GM12878 (cell line): ENCODE data around the gene EYA2. TPM values are rescaled to one million over a fixed set of nuclear protein-coding genes. Genes with fewer than 3 reads are reported as not detected.

Experiments used
- ATAC-seq: fragments of 200-7000 bp; cut with Tn5 transposase; 3 replicates; pipeline ENCODE4 v1.9.1; 2020; ENCODE audit warnings: mild to moderate bottlenecking, moderate library complexity
- BruUV-seq: library from RNA; stranded (reverse); fragments of 400-500 nt; replicated peaks from 2 replicates; lab custom pipeline; 2021; lab: Mats Ljungman, UMichigan
- CTCF ChIA-PET: fragments of 300-600 bp; sonication (Branson Sonifier 250); formaldehyde crosslinking; extraction: SDS; loops from one replicate; lab custom pipeline; 2021; ENCODE audit warnings: inconsistent platforms; lab: Yijun Ruan, JAX
- POLR2A ChIA-PET: fragments of 350-600 bp; formaldehyde crosslinking; extraction: SDS; loops from one replicate; lab custom pipeline; 2021; ENCODE audit warnings: inconsistent platforms; lab: Charles Lee
- RAD21 ChIA-PET: fragments of 300-600 bp; sonication (Branson Sonifier 250); formaldehyde crosslinking; loops from one replicate; lab custom pipeline; 2023; ENCODE audit warnings: antibody characterized with exemption; ENCODE audit not compliant: unreplicated experiment; lab: Charles Lee
- SMC1A ChIA-PET: fragments of 300-600 bp; sonication (Branson Sonifier 250); formaldehyde crosslinking; loops from one replicate; lab custom pipeline; 2023; ENCODE audit not compliant: unreplicated experiment, uncharacterized antibody; lab: Charles Lee
- DNase-seq: peaks from one replicate; pipeline ENCODE4 v3.0.0-alpha.2; 2011; ENCODE audit warnings: low read depth, low spot score
- FAIRE-seq: peaks from 3 replicates; lab custom pipeline; 2011; peaks lifted over from hg19 to GRCh38; lab: Jason Lieb, UNC
- H2AFZ ChIP-seq: 2 replicates; pipeline ENCODE4 v1.6.0; 2011; ENCODE audit warnings: low read depth, low read length, control low read depth; ENCODE audit not compliant: control insufficient read depth
- H3K27ac ChIP-seq: 2 replicates; pipeline ENCODE4 v1.5.1; 2011; ENCODE audit warnings: control low read depth; ENCODE audit not compliant: control insufficient read depth, insufficient read depth
- H3K27me3 ChIP-seq, 2 experiments: replicated peaks in 1 of 2; 2 replicates each; pipeline versions ENCODE4 v1.6.0 to v1.6.1; 2011; ENCODE audit warnings: low read length in 1 of 2; ENCODE audit not compliant: control insufficient read depth in 2 of 2, insufficient read depth in 2 of 2
- H3K36me3 ChIP-seq, 2 experiments: 2 replicates each; pipeline ENCODE4 v1.5.1; 2011; ENCODE audit warnings: low read length in 1 of 2; ENCODE audit not compliant: control insufficient read depth in 2 of 2, insufficient read depth in 2 of 2
- H3K4me1 ChIP-seq: 2 replicates; pipeline ENCODE4 v1.6.1; 2011; ENCODE audit warnings: mild to moderate bottlenecking, low read length, moderate library complexity, mixed read lengths; ENCODE audit not compliant: control insufficient read depth, insufficient read depth
- H3K4me2 ChIP-seq: 2 replicates; pipeline ENCODE4 v1.6.0; 2011; ENCODE audit warnings: control low read depth; ENCODE audit not compliant: control insufficient read depth, insufficient read depth
- H3K4me3 ChIP-seq: fragments of 200-600 bp; sonication (generic); 2 replicates; pipeline ENCODE4 v1.5.1; 2016
- H3K79me2 ChIP-seq: 2 replicates; pipeline ENCODE4 v1.6.0; 2011; ENCODE audit warnings: low read length; ENCODE audit not compliant: control insufficient read depth, insufficient read depth
- H3K9ac ChIP-seq: 2 replicates; pipeline ENCODE4 v1.8.0; 2011; ENCODE audit warnings: low read length, control low read depth, mixed read lengths; ENCODE audit not compliant: control insufficient read depth, insufficient read depth
- H3K9me3 ChIP-seq: replicated peaks from 3 replicates; pipeline ENCODE4 v1.5.1; 2011; ENCODE audit warnings: mild to moderate bottlenecking, low read length; ENCODE audit not compliant: control insufficient read depth, insufficient read depth
- H4K20me1 ChIP-seq: 2 replicates; pipeline ENCODE4 v1.6.0; 2011; ENCODE audit not compliant: control insufficient read depth, insufficient read depth
- ATF3 ChIP-seq: IDR thresholded peaks from 2 replicates; pipeline ENCODE4 v1.6.1; 2011; ENCODE audit warnings: low read depth, mild to moderate bottlenecking, low read length, moderate library complexity, borderline replicate concordance; ENCODE audit errors: extremely low read depth
- ATF7 ChIP-seq: fragments of 450-650 bp; IDR thresholded peaks from 2 replicates; pipeline ENCODE4 v1.6.1; 2016; ENCODE audit warnings: low read depth, mild to moderate bottlenecking
- BRCA1 ChIP-seq: IDR thresholded peaks from 2 replicates; pipeline ENCODE4 v1.6.1; 2011; ENCODE audit warnings: low read depth, low read length, improper control_type of control experiment
- CHD2 ChIP-seq: IDR thresholded peaks from 2 replicates; pipeline ENCODE4 v1.6.1; 2011; ENCODE audit warnings: low read depth, low read length, improper control_type of control experiment, borderline replicate concordance
- GABPA ChIP-seq: IDR thresholded peaks from 2 replicates; pipeline ENCODE4 v1.6.1; 2014; ENCODE audit warnings: antibody characterized with exemption, low read depth, mild to moderate bottlenecking, inconsistent platforms
- HDGF ChIP-seq: fragments of 450-650 bp; IDR thresholded peaks from 2 replicates; pipeline ENCODE4 v1.6.1; 2016; ENCODE audit warnings: antibody characterized with exemption
- MTA3 ChIP-seq: IDR thresholded peaks from 2 replicates; pipeline ENCODE4 v1.6.1; 2012; ENCODE audit warnings: low read length, inconsistent platforms, borderline replicate concordance
- MYB ChIP-seq: fragments of 150-350 bp; IDR thresholded peaks from 2 replicates; pipeline ENCODE4 v1.6.1; 2014; ENCODE audit warnings: mild to moderate bottlenecking, low read depth, low read length, borderline replicate concordance
- NRF1 ChIP-seq: conservative IDR thresholded peaks from 2 replicates; pipeline ENCODE4 v1.6.1; 2011; ENCODE audit warnings: mild to moderate bottlenecking, low read depth, low read length, improper control_type of control experiment
- STAT1 ChIP-seq: fragments of 450-650 bp; conservative IDR thresholded peaks from 2 replicates; pipeline ENCODE4 v1.6.1; 2014; ENCODE audit warnings: antibody characterized with exemption, mild to moderate bottlenecking
- TBL1XR1 ChIP-seq: IDR thresholded peaks from 2 replicates; pipeline ENCODE4 v1.6.1; 2012; ENCODE audit warnings: low read depth, low read length, improper control_type of control experiment
- TCF3 ChIP-seq: IDR thresholded peaks from 2 replicates; pipeline ENCODE4 v1.6.1; 2012; ENCODE audit warnings: low read depth, mild to moderate bottlenecking, low read length, borderline replicate concordance; ENCODE audit not compliant: insufficient read depth
- WGBS: methylation state at CpG from one replicate; pipeline ENCODE4 v1.1.6; 2016; ENCODE audit warnings: low lambda C conversion rate; ENCODE audit not compliant: insufficient replicate concordance, insufficient coverage; ENCODE audit errors: missing lambda C conversion rate; 5-methylcytosine and 5-hydroxymethylcytosine counted together
- in situ Hi-C: fragments of 300-500 bp; cut with MboI; formaldehyde crosslinking; loops from 9 replicates; pipeline ENCODE4 v1.14.3; 2018; ENCODE audit warnings: mixed read lengths
- intact Hi-C: fragments of 100-400 bp; cut with micrococcal nuclease; formaldehyde crosslinking; loops from one replicate; pipeline ENCODE4 v1.14.2; 2022; ENCODE audit not compliant: unreplicated experiment
- polyA plus RNA-seq, 11 experiments: library from polyadenylated mRNA; depleted of rRNA in 4 of 11; unstranded in 6 of 11; stranded (reverse) in 5 of 11; fragments of >200 nt; fragmentation: Nextera tagmentation in 4 of 11; fragmentation: Illumina TruSeq in 1 of 11; extraction: Ambion mirVana in 4 of 11; extraction: Trizol in 1 of 11; gene quantifications; 1 replicate in 1 of 11; 2 replicates in 10 of 11; pipeline versions ENCODE4 v1.2.1 to v1.2.3, GENCODE V29; 2011 to 2016; ENCODE audit warnings: inconsistent platforms in 2 of 11, missing spikeins in 2 of 11, low read depth in 1 of 11
- total RNA-seq, 4 experiments: library from RNA; depleted of rRNA in 3 of 4; stranded (reverse); fragments of >200 nt in 3 of 4; fragmentation: Illumina TruSeq in 1 of 4; extraction: Trizol in 1 of 4; gene quantifications; 2 replicates each; pipeline versions ENCODE4 v1.2.1 to v1.2.3, GENCODE V29; 2013 to 2021
- TF ChIP-seq, protein P1 (sequence below): IDR thresholded peaks from 2 replicates; pipeline ENCODE4 v1.6.1; 2011; ENCODE audit warnings: low read depth, low read length, improper control_type of control experiment, borderline replicate concordance
- TF ChIP-seq, protein P2 (sequence below): IDR thresholded peaks from 2 replicates; pipeline ENCODE4 v1.6.1; 2012; ENCODE audit warnings: improper control_type of control experiment, low read depth, low read length; ENCODE audit not compliant: insufficient replicate concordance
- TF ChIP-seq, protein P3 (sequence below): fragments of 150-350 bp; IDR thresholded peaks from 2 replicates; pipeline ENCODE4 v1.6.1; 2014; ENCODE audit warnings: mild to moderate bottlenecking, low read depth, low read length

Gene EYA2
- total and polyA plus RNA-seq, 10 of the 15 experiments (the other 5 are each of a cell fraction or from before 2014, with no cell fraction given): 0.20 TPM; not detected in 9

DNA sequence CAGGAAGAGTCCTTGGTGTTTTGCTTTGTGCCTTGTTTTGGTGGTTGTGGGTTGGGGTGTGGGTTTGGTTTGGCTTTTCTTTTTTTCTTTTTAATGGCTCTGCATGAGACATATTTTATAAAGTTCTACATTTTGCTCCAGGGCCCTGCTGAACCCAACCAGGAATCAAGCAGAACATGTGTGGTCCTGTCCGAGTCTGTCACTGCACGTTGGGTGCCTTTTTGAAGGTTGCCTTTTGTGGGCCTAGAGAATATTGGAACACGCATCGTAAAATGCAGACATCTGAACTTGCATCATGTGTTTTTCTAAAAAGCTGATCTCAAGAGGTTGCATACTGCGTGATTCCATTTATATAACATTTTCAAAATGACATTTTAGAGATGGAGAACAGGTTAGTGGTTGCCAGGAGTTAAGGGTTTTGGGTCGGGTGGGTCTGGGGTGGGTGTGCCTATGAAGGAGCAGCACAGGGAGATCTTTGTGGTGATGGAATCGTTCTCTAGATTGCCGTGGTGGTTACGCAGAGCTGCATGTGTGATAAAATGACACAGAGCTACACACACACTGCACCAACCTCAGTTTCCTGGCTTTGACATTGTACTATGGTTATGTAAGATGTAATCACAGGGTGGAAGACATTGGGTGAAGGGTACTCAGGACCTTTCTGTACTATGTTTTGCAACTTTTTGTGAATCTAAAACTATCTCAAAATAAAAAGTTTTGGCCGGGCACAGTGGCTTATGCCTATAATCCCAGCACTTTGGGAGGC is 80.2 kb downstream of the EYA2 start:
- Histone ChIP-seq H3K27me3 (no peaks in the 10 kb centered on the region; a peak in 1 of 4 replicates), H3K36me3 (no peaks in the 10 kb centered on the region), H2AFZ (no peak overlapping the region), H3K27ac (no peak overlapping the region), H3K9me3 (no peaks in the 10 kb centered on the region), H3K4me2 (no peak overlapping the region), H3K9ac (no peak overlapping the region), H3K79me2 (no peaks in the 10 kb centered on the region), H3K4me1 (no peaks in the 10 kb centered on the region), H4K20me1 (no peaks in the 10 kb centered on the region), H3K4me3 (no peak overlapping the region)
- ChIA-PET RAD21 (no interaction called here), CTCF (no interaction called here), SMC1A (interaction anchor here (1.2 kb wide), 1 partner anchor 44 kb away, joined by 3 read pairs; no protein-coding TSS in a partner anchor), POLR2A (no interaction called here)
- ATAC-seq: no peak
- WGBS: 67% methylated on average over 10 of the region's 10 CpGs
- no peak for FAIRE-seq
- in situ Hi-C loops (no loop called here), intact Hi-C loops (loop anchor here (10.0 kb wide), 1 partner anchor 60 kb away; no protein-coding TSS in a partner anchor)
- no peak for TF ChIP-seq STAT1
- TF ChIP-seq GABPA: no peak
- TF ChIP-seq, protein P1, sequence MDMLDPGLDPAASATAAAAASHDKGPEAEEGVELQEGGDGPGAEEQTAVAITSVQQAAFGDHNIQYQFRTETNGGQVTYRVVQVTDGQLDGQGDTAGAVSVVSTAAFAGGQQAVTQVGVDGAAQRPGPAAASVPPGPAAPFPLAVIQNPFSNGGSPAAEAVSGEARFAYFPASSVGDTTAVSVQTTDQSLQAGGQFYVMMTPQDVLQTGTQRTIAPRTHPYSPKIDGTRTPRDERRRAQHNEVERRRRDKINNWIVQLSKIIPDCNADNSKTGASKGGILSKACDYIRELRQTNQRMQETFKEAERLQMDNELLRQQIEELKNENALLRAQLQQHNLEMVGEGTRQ: no peak
- TF ChIP-seq ATF3: no peak
- TF ChIP-seq MTA3: no peak
- TF ChIP-seq, protein P2, sequence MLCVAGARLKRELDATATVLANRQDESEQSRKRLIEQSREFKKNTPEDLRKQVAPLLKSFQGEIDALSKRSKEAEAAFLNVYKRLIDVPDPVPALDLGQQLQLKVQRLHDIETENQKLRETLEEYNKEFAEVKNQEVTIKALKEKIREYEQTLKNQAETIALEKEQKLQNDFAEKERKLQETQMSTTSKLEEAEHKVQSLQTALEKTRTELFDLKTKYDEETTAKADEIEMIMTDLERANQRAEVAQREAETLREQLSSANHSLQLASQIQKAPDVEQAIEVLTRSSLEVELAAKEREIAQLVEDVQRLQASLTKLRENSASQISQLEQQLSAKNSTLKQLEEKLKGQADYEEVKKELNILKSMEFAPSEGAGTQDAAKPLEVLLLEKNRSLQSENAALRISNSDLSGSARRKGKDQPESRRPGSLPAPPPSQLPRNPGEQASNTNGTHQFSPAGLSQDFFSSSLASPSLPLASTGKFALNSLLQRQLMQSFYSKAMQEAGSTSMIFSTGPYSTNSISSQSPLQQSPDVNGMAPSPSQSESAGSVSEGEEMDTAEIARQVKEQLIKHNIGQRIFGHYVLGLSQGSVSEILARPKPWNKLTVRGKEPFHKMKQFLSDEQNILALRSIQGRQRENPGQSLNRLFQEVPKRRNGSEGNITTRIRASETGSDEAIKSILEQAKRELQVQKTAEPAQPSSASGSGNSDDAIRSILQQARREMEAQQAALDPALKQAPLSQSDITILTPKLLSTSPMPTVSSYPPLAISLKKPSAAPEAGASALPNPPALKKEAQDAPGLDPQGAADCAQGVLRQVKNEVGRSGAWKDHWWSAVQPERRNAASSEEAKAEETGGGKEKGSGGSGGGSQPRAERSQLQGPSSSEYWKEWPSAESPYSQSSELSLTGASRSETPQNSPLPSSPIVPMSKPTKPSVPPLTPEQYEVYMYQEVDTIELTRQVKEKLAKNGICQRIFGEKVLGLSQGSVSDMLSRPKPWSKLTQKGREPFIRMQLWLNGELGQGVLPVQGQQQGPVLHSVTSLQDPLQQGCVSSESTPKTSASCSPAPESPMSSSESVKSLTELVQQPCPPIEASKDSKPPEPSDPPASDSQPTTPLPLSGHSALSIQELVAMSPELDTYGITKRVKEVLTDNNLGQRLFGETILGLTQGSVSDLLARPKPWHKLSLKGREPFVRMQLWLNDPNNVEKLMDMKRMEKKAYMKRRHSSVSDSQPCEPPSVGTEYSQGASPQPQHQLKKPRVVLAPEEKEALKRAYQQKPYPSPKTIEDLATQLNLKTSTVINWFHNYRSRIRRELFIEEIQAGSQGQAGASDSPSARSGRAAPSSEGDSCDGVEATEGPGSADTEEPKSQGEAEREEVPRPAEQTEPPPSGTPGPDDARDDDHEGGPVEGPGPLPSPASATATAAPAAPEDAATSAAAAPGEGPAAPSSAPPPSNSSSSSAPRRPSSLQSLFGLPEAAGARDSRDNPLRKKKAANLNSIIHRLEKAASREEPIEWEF: no peak
- TF ChIP-seq MYB: no peak
- no peak for TF ChIP-seq TCF3
- no peak for TF ChIP-seq ATF7
- TF ChIP-seq HDGF: no peak
- TF ChIP-seq, protein P3, sequence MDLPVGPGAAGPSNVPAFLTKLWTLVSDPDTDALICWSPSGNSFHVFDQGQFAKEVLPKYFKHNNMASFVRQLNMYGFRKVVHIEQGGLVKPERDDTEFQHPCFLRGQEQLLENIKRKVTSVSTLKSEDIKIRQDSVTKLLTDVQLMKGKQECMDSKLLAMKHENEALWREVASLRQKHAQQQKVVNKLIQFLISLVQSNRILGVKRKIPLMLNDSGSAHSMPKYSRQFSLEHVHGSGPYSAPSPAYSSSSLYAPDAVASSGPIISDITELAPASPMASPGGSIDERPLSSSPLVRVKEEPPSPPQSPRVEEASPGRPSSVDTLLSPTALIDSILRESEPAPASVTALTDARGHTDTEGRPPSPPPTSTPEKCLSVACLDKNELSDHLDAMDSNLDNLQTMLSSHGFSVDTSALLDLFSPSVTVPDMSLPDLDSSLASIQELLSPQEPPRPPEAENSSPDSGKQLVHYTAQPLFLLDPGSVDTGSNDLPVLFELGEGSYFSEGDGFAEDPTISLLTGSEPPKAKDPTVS: no peak
- no peak for TF ChIP-seq BRCA1
- no peak for TF ChIP-seq TBL1XR1
- TF ChIP-seq CHD2: no peak
- no peak for TF ChIP-seq NRF1
- DNase-seq: no peak
- BruUV-seq: no TSS peak
